OCI-LY7 (cell line): ENCODE data around the gene DDIAS.

Experiments
- EZH2phosphoT487 ChIP-seq: fragments of 200-600 bp; sonication (generic); IDR thresholded peaks from 2 replicates; pipeline ENCODE4 v1.6.1; 2018; ENCODE audit warnings: low read depth, borderline replicate concordance, mild to moderate bottlenecking, mixed run types, antibody characterized with exemption, low read length, moderate library complexity, mixed read lengths
- TF ChIP-seq, protein P1 (sequence below): fragments of 200-600 bp; sonication (generic); conservative IDR thresholded peaks from 2 replicates; pipeline ENCODE4 v1.5.1; 2014; ENCODE audit warnings: mild to moderate bottlenecking, antibody characterized with exemption, low read length, moderate library complexity, mixed read lengths

GRCh38 chr11:82890936-82891335 lies 10.6 kb upstream of the DDIAS start:
- no peak for TF ChIP-seq EZH2phosphoT487
- TF ChIP-seq, protein P1, sequence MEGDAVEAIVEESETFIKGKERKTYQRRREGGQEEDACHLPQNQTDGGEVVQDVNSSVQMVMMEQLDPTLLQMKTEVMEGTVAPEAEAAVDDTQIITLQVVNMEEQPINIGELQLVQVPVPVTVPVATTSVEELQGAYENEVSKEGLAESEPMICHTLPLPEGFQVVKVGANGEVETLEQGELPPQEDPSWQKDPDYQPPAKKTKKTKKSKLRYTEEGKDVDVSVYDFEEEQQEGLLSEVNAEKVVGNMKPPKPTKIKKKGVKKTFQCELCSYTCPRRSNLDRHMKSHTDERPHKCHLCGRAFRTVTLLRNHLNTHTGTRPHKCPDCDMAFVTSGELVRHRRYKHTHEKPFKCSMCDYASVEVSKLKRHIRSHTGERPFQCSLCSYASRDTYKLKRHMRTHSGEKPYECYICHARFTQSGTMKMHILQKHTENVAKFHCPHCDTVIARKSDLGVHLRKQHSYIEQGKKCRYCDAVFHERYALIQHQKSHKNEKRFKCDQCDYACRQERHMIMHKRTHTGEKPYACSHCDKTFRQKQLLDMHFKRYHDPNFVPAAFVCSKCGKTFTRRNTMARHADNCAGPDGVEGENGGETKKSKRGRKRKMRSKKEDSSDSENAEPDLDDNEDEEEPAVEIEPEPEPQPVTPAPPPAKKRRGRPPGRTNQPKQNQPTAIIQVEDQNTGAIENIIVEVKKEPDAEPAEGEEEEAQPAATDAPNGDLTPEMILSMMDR: no peak
